GM12801 (cell line): ENCODE results near the gene RIC3.

Source experiments
- TF ChIP-seq, protein P1 (sequence below): IDR thresholded peaks from one replicate; pipeline ENCODE4 v1.5.1; 2011; ENCODE audit warnings: control low read depth; ENCODE audit not compliant: insufficient read length; ENCODE audit errors: extremely low read depth

The RIC3 gene

DNA sequence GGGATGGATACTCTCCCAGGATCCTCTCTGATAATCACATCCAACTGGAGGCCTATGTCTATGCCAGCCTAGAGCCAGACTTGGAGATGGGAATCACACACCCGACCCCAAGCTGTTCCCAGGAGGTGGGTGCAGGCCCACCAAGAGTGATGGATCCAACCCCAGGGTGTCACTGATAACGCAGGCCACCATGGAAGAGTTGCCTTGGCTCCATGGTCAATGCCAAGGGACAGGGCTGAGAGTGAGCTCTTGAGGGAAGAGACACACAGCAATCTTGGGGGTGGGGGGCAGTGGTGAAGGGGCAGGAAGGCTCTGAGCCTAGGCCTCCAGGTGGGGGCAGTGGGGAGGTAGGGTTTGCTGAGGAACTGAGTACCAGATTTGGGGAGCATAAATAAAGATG is 70.9 kb downstream of the RIC3 start:
- TF ChIP-seq, protein P1, sequence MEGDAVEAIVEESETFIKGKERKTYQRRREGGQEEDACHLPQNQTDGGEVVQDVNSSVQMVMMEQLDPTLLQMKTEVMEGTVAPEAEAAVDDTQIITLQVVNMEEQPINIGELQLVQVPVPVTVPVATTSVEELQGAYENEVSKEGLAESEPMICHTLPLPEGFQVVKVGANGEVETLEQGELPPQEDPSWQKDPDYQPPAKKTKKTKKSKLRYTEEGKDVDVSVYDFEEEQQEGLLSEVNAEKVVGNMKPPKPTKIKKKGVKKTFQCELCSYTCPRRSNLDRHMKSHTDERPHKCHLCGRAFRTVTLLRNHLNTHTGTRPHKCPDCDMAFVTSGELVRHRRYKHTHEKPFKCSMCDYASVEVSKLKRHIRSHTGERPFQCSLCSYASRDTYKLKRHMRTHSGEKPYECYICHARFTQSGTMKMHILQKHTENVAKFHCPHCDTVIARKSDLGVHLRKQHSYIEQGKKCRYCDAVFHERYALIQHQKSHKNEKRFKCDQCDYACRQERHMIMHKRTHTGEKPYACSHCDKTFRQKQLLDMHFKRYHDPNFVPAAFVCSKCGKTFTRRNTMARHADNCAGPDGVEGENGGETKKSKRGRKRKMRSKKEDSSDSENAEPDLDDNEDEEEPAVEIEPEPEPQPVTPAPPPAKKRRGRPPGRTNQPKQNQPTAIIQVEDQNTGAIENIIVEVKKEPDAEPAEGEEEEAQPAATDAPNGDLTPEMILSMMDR: no peak

DNA sequence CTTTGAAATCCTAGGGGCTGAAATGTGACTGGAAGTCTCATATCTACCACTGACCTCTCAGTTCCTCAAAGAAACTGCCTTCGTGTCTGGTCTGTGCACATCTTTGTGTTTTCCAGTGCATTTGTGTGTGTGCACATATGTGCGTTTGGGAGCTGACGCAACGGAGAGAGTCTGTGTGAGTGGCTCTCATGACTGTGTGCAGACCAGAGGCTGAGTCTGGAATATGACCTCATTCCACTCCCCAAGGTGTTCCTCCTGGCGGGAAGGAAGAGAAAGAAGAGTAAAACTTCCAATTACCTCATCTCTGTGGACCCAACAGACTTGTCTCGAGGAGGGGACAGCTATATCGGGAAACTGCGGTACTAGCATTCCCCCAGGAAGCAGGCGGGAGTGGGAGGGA is 71.4 kb downstream of the RIC3 start:
- TF ChIP-seq, protein P1: no peak

DNA sequence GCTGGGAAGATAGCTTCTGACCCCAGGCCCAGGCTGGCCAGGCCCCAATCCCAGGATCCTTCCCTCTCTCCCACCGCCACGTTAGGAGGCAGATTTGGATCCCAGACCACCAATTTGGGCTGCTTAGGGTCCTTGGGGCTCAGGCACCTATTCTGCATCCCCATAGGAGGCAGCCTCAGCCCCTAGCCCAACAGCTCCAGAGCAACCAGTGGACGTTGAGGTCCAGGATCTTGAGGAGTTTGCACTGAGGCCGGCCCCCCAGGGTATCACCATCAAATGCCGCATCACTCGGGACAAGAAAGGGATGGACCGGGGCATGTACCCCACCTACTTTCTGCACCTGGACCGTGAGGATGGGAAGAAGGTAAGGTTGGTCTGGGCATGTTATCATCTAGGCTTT is 71.8 kb downstream of the RIC3 start:
- TF ChIP-seq, protein P1: no peak

DNA sequence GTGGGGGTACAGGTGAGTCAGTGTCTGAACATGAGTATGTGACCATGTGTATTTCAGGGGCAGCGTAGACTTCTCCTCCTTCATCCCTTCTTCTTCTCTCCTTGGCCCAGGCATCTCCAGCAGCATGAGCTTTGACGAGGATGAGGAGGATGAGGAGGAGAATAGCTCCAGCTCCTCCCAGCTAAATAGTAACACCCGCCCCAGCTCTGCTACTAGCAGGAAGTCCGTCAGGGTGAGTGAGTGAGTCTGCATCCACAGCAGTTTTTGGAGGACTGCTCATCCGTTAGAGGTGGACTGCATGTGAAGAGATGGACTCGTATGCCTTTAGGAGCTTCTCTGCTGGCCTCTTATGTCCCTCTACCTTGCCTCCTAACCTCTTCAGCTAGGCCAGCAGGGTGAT is 72.2 kb downstream of the RIC3 start:
- TF ChIP-seq, protein P1: no peak

DNA sequence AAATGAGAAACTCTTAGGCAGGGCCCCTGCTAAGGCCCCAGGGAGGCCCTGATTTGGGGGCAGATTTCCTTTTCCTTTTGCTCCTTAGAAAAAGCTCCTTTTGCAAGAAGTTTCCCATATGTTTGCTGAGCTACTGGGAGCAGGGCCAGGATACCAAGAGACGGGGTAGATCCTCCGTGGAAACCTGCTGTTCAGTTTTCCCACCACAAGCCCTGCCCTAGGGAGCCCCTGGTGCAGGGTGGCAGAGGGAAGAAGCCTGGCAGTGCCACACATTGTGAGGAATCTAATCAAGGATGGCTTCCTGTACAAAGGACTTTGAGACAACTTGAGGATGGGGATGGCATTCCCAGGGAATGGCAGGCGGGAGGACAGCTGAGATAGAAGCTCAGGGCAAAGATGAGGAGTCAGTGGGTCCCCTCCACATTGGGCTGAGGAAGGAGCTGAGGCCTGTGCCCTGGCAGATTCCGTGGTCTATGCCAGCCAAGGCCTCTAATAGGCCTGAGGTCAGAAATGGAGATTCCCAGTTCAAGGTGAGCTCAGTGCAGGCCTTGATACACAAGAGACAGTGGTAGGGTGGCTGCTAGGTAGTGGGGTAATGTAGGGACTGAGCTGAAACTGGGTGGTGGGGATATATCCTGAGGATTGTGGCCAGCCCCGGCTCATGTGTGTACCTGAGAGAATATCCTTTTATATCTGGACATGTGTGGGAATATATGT is 72.9 kb downstream of the RIC3 start:
- TF ChIP-seq, protein P1: no peak

DNA sequence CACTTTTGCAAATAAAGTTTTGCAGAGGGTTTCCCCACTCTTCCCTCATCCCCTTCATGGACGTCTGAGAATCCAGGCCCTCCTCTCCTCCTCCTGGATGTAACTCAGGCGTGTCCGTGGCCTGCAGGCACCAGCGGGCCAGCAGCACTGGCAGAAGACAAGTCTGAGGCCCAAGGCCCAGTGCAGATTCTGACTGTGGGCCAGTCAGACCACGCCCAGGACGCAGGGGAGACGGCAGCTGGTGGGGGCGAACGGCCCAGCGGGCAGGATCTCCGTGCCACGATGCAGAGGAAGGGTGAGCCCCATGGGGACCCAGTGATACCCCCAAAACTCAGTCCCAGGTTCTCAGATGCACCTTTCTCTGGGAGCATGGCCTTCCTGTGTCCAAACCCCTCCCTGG is 73.5 kb downstream of the RIC3 start:
- TF ChIP-seq, protein P1: no peak

DNA sequence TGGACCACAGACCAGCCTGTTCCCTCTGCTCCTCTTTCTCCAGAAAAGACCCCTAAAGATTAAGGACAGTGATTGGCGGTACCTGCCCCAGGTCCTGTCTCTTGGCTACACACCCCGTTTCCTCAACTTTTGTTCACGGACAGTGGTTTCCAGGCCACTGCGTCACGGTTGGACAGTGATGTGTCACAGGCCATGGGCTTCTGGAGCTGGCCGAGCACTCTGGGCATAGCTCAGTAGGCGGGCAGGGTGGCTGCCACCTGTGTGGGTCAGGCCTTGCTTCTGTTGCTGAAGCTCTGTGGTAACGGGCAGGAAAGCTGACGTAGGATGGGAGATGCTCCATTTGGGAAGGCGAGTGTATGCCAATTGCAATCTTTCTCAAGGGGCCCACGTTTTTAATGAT is 74.2 kb downstream of the RIC3 start:
- TF ChIP-seq, protein P1: no peak
